C4-2B (cell line): Measurements from ENCODE around the gene PLA2G4C.

ENCODE experiments used
- H3K27ac ChIP-seq: fragments of 450-650 bp; 2 replicates; pipeline ENCODE4 v1.5.1; 2017
- ZFX ChIP-seq: fragments of 450-650 bp; IDR thresholded peaks from 2 replicates; pipeline ENCODE4 v1.6.1; 2017
- TF ChIP-seq, protein P1 (sequence below): fragments of 450-650 bp; conservative IDR thresholded peaks from 2 replicates; pipeline ENCODE4 v1.5.1; 2017; ENCODE audit warnings: mild to moderate bottlenecking

PLA2G4C gene

GRCh38 chr19:48000846-48001245, 109.8 kb downstream of the PLA2G4C start:
- TF ChIP-seq, protein P1, sequence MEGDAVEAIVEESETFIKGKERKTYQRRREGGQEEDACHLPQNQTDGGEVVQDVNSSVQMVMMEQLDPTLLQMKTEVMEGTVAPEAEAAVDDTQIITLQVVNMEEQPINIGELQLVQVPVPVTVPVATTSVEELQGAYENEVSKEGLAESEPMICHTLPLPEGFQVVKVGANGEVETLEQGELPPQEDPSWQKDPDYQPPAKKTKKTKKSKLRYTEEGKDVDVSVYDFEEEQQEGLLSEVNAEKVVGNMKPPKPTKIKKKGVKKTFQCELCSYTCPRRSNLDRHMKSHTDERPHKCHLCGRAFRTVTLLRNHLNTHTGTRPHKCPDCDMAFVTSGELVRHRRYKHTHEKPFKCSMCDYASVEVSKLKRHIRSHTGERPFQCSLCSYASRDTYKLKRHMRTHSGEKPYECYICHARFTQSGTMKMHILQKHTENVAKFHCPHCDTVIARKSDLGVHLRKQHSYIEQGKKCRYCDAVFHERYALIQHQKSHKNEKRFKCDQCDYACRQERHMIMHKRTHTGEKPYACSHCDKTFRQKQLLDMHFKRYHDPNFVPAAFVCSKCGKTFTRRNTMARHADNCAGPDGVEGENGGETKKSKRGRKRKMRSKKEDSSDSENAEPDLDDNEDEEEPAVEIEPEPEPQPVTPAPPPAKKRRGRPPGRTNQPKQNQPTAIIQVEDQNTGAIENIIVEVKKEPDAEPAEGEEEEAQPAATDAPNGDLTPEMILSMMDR = no peak
- no peak for TF ChIP-seq ZFX
- no peak overlapping the region for H3K27ac ChIP-seq

DNA sequence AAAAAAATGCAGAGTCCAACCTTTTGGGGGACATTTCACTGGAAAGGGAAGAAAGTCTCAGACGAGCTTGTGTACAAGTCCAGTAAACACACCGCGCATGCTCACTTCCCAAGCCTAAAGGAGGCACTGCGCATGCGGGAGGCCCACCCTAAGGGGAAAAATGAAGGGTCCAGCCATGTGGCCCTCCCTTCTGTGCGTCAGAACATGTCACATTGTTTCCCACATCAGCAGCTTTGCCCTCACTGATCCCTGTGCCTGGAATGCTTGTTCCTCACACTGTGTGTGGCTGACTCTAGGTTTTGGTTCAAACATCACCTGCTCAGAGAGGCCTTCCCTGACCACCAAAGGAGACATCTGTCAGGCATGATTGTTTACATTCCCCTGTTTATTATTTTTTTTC, 111.8 kb downstream of the PLA2G4C start:
- no peak for TF ChIP-seq ZFX
- TF ChIP-seq, protein P1 = no peak
- no peak overlapping the region for H3K27ac ChIP-seq
